GM19099 (cell line): ENCODE results near the gene CCR6.

ENCODE experiments used
- POLR2A ChIP-seq: IDR thresholded peaks from 3 replicates; pipeline ENCODE4 v1.6.1; 2011; ENCODE audit warnings: low read depth; ENCODE audit not compliant: insufficient read length; ENCODE audit errors: extremely low read depth

Gene CCR6

GRCh38 chr6:167142433-167142761 is 19.5 kb downstream of the CCR6 start:
- TF ChIP-seq POLR2A = no peak

- no peak for TF ChIP-seq POLR2A
Observed at GRCh38 chr6:167143041-167143440, 20.1 kb downstream of the CCR6 start.

GRCh38 chr6:167145461-167145860 is 22.6 kb downstream of the CCR6 start:
- TF ChIP-seq POLR2A = no peak

- TF ChIP-seq POLR2A = peak; percentile 24
Observed at GRCh38 chr6:167146135-167146534, 23.2 kb downstream of the CCR6 start.

GRCh38 chr6:167146977-167147376 is 24.1 kb downstream of the CCR6 start:
- TF ChIP-seq POLR2A = no peak

DNA sequence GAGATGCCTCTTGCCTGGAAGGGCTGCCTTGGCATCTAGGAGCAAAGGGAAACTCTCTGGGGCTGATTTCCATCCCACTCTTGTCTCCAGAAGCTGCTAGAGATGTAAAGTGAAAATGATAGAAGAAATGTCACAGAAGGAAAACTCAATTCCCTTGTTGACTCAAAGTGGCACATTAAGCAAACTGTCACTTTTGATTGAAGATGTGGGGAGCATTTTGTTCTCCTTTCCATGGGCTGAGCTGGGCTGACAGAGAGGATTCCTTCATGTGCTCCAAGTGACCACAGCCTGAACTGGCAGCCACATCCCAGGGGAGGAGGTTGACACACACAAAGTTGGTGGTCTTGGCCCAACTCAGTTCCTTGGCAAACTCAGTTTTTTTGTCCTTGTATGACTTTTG is 25.1 kb downstream of the CCR6 start:
- TF ChIP-seq POLR2A = no peak

DNA sequence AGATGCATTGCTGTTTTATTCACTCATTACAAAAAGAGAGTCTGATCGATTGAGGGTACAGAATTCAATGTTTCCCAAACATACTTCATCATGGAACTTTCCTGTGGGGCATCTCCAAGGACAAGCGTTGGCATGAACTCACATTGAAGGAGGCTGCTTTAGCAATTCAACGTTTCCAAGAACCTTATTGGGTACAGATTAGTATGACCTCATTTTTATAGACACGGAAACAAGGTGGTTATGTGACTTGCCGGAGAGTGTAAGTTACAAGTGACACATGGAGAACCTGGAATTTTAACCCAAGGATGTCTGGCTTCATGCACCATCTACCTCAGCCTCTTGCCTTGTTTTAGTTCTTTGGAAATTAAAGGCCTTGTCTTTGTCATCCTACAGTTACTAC is 26.1 kb downstream of the CCR6 start:
- TF ChIP-seq POLR2A = no peak

- peak; percentile 7 for TF ChIP-seq POLR2A
Observed at GRCh38 chr6:167150941-167151549, 28.1 kb downstream of the CCR6 start.

DNA sequence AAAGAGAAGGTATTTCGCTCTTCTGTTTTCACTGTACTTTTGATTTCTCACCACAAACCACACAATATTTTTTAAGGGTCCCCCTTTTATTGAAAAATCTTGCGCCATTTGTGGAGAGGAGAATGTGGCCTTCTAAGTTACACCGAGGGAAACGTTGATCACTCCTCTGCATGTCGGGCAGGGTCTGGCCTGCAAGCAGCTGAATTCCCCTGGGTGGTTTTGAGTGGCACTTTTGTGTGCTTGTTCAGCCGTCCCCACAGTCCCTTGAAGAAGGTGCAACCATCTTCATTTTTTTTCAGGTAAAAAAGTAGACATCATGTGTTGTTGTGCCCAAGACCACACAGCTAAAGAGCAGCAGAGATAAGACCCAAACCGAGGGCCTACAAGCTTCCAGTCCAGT is 28.8 kb downstream of the CCR6 start:
- no peak for TF ChIP-seq POLR2A

DNA sequence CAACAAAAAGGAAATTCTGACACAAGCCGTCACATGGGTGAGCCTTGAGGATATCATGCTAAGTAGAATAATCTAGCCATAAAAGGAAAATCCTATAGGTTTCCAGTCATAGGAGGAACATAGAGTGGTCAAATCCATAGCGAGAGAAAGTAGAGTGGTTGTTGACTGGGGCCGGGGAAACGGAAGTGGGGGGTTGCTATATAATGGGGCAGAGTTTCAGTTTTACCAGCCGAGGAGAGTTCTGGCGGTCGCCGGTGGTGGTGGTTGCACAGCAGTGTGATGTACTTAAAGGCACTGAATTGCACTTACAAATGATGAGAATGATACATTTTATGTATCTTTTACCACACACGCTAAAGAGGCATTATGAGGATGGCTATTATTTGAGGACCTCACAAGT is 30.0 kb downstream of the CCR6 start:
- TF ChIP-seq POLR2A = peak; percentile 67

GRCh38 chr6:167153521-167153959 is 30.6 kb downstream of the CCR6 start:
- peak; percentile 1 for TF ChIP-seq POLR2A

GRCh38 chr6:167154291-167154690 is 31.4 kb downstream of the CCR6 start:
- no peak for TF ChIP-seq POLR2A

DNA sequence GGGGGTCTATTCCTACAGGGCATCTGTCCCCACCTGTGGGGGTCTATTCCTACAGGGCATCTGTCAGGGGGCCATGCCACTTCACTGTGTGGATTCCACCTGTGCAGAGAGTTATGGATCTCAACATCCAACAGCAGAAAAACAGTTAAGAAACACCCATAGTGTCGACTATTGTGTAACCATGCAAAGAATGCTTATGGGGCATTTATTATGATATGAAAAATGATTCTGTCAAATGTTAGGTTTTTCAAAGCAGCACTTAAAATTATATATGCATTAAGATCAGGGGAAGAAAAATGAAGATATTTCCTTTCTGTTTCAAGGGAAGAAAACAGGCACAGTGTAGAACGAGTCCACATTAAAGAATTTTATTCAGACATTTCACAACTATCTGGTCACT is 32.0 kb downstream of the CCR6 start:
- TF ChIP-seq POLR2A = no peak

DNA sequence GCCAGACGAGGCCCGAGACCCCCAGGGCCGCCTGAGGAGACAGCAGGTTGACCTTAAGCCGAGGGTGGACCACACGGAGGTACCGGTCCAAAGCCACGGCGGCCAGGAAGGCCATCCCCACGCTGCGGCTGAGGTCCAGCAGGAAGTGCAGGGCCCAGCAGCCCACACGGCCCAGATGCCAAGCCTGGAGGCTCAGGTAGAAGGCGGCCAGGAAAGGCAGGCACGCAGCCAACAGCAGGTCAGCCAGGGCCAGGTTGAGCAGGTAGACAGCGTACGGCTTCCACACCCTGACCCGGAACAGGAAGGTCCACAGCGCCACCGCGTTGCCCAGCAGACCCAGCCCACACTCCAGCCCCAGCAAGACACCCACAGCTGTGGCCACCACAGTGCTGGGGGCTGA is 34.5 kb downstream of the CCR6 start:
- no peak for TF ChIP-seq POLR2A

DNA sequence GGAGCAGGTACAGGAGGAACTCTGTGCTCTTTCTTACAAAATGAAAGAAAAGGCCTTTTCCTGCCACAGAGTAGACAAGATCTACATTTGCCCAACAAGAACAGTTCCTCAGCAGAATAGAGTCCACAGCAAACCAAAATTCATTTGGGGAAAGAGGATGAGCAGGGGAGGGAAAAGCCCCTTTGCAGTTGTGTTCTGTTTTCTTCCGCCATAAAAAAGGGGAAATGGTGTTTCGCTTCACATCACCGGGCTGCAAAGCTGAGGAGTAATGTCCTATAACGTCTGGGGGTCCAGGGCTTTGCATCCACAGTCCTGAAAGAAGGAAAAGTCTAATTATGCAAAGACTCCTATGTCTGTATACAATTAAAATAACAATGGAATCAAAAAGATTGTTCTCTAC is 35.0 kb downstream of the CCR6 start, which contains the start of gene GPR31:
Gene GPR31 (minus strand): TSS at position 118 of the 400 bp plus-strand sequence. CDS start 149 bp downstream, outside the sequence.
- no peak for TF ChIP-seq POLR2A

- no peak for TF ChIP-seq POLR2A
Observed at GRCh38 chr6:167161851-167162467, 39.1 kb downstream of the CCR6 start.

GRCh38 chr6:167162591-167162990 is 39.7 kb downstream of the CCR6 start:
- TF ChIP-seq POLR2A = no peak

DNA sequence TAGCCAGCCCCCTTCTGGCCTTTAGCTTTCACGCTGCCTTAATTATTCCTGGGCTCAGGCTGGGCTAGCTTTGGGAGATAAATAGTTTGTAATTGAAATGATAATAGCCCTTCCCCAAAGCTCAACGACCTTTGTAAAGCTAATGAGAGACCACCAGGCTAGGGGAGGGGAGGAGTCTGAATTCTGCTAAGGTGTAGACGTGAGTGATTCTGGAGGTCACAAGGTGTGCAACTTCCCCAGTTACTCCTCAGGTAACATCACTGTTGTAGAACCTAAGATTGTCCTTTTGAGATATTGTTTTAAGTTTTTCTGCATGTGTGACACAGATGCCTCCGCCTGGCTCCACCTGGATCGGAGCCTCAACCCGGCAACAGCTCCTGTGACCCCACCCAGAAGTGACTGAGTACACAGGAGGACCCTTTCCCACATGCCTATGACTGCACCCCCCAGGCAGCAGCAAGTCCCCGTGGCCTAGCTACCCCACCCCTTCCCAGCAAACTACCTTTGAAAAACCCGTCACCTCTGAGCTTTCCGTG is 40.6 kb downstream of the CCR6 start:
- no peak for TF ChIP-seq POLR2A

- no peak for TF ChIP-seq POLR2A
Observed at GRCh38 chr6:167164261-167164660, 41.4 kb downstream of the CCR6 start.
